Endothelial cell (in vitro differentiated cells): ENCODE measurements around the gene RFLNA. TPM values are rescaled to one million over a fixed set of nuclear protein-coding genes. Genes with fewer than 3 reads are reported as not detected.

ENCODE experiments used
- DNase-seq: peaks from one replicate; pipeline ENCODE4 v3.0.0; 2021; ENCODE audit warnings: low spot score
- H3K27ac Mint-ChIP-seq: one replicate; pipeline ENCODE4 v1.8.0; 2021; ENCODE audit warnings: mixed read lengths, inconsistent platforms; ENCODE audit not compliant: unreplicated experiment
- H3K27me3 Mint-ChIP-seq: one replicate; pipeline ENCODE4 v1.8.0; 2021; ENCODE audit warnings: mild to moderate bottlenecking, moderate library complexity, mixed read lengths, inconsistent platforms; ENCODE audit not compliant: unreplicated experiment
- H3K36me3 Mint-ChIP-seq: one replicate; pipeline ENCODE4 v1.8.0; 2021; ENCODE audit warnings: mild to moderate bottlenecking, low read depth, mixed read lengths, inconsistent platforms; ENCODE audit not compliant: unreplicated experiment
- H3K4me1 Mint-ChIP-seq: one replicate; pipeline ENCODE4 v1.8.0; 2021; ENCODE audit warnings: mild to moderate bottlenecking, mixed read lengths, inconsistent platforms; ENCODE audit not compliant: unreplicated experiment
- H3K4me3 Mint-ChIP-seq: one replicate; pipeline ENCODE4 v1.8.0; 2021; ENCODE audit warnings: mild to moderate bottlenecking, mixed read lengths, inconsistent platforms; ENCODE audit not compliant: unreplicated experiment
- H3K9me3 Mint-ChIP-seq: one replicate; pipeline ENCODE4 v1.8.0; 2021; ENCODE audit warnings: mixed read lengths, inconsistent platforms; ENCODE audit not compliant: unreplicated experiment
- microRNA-seq: library from miRNA; unstranded; fragments of <30 nt; microRNA quantifications from one replicate; pipeline ENCODE4, GENCODE V29; 2020; ENCODE audit not compliant: unreplicated experiment
- total RNA-seq: library from RNA; stranded (reverse); fragmentation: NEBNext Ultra II Directional; extraction: Animal tissue kit (Norgen Biotek cat#: 25700); gene quantifications from one replicate; pipeline ENCODE4 v1.2.1, GENCODE V29; 2021; ENCODE audit not compliant: unreplicated experiment
- TF ChIP-seq, protein P1 (sequence below): fragments of 200-600 bp; sonication (generic); IDR thresholded peaks from one replicate; pipeline ENCODE4 v1.5.0; 2021; ENCODE audit warnings: antibody characterized with exemption; ENCODE audit not compliant: unreplicated experiment

Gene RFLNA
- total RNA-seq, 1 donor from 2014 or later: 13.3 TPM

DNA sequence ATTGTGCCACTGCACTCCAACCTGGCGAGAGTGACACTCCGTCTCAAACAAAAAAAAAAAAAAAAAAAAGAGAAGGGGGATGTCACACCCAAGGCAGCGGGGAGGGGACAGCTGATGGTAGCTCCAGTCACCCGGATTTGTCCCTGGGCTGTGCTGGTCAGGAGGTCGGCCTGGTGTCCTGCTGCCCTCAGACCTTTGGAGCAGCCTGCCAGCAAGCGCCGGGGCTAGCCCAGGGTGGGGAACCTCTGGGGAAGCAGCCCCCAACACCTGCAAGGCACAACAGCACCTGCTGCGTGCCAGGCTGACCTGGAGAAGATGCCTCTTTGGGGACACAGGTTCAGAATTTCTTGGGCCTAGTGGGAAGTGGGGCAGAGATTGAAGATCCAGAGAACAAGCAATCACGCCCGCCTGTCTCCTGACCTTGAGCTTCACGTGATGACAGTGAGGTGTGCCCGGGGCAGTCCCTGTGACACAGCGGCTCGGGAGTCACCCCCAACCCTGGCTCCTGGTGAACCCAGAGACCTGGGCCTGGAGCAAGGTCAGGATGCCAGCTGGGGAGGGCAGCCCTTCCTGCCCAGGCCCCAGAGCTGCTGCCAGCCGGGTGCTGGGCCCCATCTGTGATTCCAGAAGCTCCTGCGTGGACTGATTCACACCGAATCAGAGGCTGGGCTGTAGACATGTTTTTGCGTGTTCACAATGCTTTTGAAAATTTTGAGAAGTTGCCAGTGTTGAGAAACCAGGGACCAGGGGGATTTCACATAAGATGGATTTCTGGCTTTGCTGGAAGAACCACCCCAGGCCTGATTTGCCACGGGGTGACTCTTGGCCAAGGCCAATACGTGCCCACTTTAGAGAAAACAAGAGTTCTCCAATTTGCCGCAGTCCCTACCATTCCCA, 66.4 kb downstream of the RFLNA start:
- DNase-seq: no peak
- Mint-ChIP-seq H3K27ac (peak overlapping the region; percentile 42), H3K9me3 (no peaks in the 10 kb centered on the region), H3K4me3 (peak overlapping the region; percentile 65), H3K4me1 (no peaks in the 10 kb centered on the region), H3K27me3 (peaks cover 10% of the 10 kb centered on the region), H3K36me3 (peaks cover 31% of the 10 kb centered on the region)
- TF ChIP-seq, protein P1, sequence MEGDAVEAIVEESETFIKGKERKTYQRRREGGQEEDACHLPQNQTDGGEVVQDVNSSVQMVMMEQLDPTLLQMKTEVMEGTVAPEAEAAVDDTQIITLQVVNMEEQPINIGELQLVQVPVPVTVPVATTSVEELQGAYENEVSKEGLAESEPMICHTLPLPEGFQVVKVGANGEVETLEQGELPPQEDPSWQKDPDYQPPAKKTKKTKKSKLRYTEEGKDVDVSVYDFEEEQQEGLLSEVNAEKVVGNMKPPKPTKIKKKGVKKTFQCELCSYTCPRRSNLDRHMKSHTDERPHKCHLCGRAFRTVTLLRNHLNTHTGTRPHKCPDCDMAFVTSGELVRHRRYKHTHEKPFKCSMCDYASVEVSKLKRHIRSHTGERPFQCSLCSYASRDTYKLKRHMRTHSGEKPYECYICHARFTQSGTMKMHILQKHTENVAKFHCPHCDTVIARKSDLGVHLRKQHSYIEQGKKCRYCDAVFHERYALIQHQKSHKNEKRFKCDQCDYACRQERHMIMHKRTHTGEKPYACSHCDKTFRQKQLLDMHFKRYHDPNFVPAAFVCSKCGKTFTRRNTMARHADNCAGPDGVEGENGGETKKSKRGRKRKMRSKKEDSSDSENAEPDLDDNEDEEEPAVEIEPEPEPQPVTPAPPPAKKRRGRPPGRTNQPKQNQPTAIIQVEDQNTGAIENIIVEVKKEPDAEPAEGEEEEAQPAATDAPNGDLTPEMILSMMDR: no peak

- Mint-ChIP-seq H3K27ac (no peak overlapping the region), H3K4me3 (peak overlapping the region; percentile 65), H3K4me1 (no peaks in the 10 kb centered on the region), H3K36me3 (peaks cover 33% of the 10 kb centered on the region), H3K27me3 (peaks cover 13% of the 10 kb centered on the region), H3K9me3 (no peaks in the 10 kb centered on the region)
- TF ChIP-seq, protein P1: no peak
- DNase-seq: no peak
These were observed 67.1 kb downstream of the RFLNA start for GRCh38 chr12:124361996-124362395.

- no peak overlapping the region for H3K27ac Mint-ChIP-seq
- TF ChIP-seq, protein P1: no peak
- peaks cover 7% of the 10 kb centered on the region for H3K27me3 Mint-ChIP-seq
- no peak for DNase-seq
- H3K9me3 Mint-ChIP-seq: no peaks in the 10 kb centered on the region
- H3K4me1 Mint-ChIP-seq: no peaks in the 10 kb centered on the region
- peaks cover 19% of the 10 kb centered on the region for H3K36me3 Mint-ChIP-seq
- no peak overlapping the region for H3K4me3 Mint-ChIP-seq
These were observed 68.6 kb downstream of the RFLNA start for GRCh38 chr12:124363353-124363965.

- no peak for DNase-seq
- Mint-ChIP-seq H3K4me3 (no peak overlapping the region), H3K27ac (no peak overlapping the region), H3K4me1 (no peaks in the 10 kb centered on the region), H3K27me3 (peaks cover 9% of the 10 kb centered on the region), H3K9me3 (no peaks in the 10 kb centered on the region), H3K36me3 (peaks cover 22% of the 10 kb centered on the region)
- TF ChIP-seq, protein P1: no peak
These were observed 69.7 kb downstream of the RFLNA start for GRCh38 chr12:124364543-124364942.

Small RNAs within 50 kb of the gene (microRNA-seq; reads per million reads assigned to microRNA genes)
- 0.35 reads per million for gene MIR6880
